GM23248 (cell line): ENCODE measurements around the gene CEP126.

Source experiments
- EZH2 ChIP-seq: fragments of 200-600 bp; sonication (generic); IDR thresholded peaks from 2 replicates; pipeline ENCODE4 v1.6.1; 2018; ENCODE audit warnings: antibody characterized with exemption, mild to moderate bottlenecking; ENCODE audit not compliant: insufficient read depth, poor library complexity, severe bottlenecking
- EZH2phosphoT487 ChIP-seq: fragments of 200-600 bp; sonication (generic); IDR thresholded peaks from 2 replicates; pipeline ENCODE4 v1.6.1; 2018; ENCODE audit warnings: antibody characterized with exemption, moderate library complexity, mild to moderate bottlenecking, low read depth; ENCODE audit not compliant: insufficient read depth

DNA sequence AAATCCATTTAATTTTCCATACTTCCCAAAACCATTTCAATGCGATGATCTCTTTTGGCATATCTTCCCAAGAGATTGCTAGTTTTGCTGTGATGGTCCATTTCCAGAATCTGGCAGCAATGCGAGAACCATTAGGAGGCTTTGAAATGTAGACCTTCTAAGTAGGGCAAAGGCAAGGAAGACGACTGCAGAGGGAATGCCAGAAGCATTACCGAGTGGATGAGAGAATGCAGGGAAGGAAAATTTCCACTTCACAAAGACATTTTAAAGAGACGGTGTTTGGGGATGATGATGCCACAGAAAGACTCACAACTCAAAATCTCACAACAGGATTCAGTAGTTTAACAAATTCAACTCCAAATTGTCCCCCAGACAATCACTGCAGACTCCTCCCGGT is 471 bp upstream of the CEP126 start:
- TF ChIP-seq EZH2 (no peak), EZH2phosphoT487 (no peak)
